H1 (cell line): Measurements from ENCODE around the gene CEP72. TPM values are rescaled to one million over a fixed set of nuclear protein-coding genes. Genes with fewer than 3 reads are reported as not detected.

ENCODE experiments used
- CTCF ChIA-PET: fragments of 300-600 bp; sonication (Branson Sonifier 250); formaldehyde crosslinking; loops from one replicate; lab custom pipeline; 2021; ENCODE audit not compliant: partially characterized antibody; lab: Charles Lee
- POLR2A ChIA-PET: fragments of 300-600 bp; sonication (Branson Sonifier 250); formaldehyde crosslinking; loops from one replicate; lab custom pipeline; 2021; ENCODE audit warnings: inconsistent platforms; ENCODE audit not compliant: partially characterized antibody; lab: Charles Lee
- DNase-seq, 2 experiments: peaks; one replicate each; pipeline versions ENCODE4 v3.0.0 to v3.0.0-alpha.2; 2010 to 2022; ENCODE audit warnings: low spot score in 2 of 2, low read depth in 1 of 2, mixed read lengths in 1 of 2
- FAIRE-seq: peaks from 2 replicates; lab custom pipeline; 2011; peaks lifted over from hg19 to GRCh38; lab: Jason Lieb, UNC
- H2AFZ ChIP-seq: 2 replicates; pipeline ENCODE4 v1.8.1; 2012; ENCODE audit warnings: low read length, inconsistent platforms
- H2AK5ac ChIP-seq: 2 replicates; pipeline ENCODE4 v1.6.1; 2013; ENCODE audit warnings: low read depth, low read length
- H2BK120ac ChIP-seq: replicated peaks from 2 replicates; pipeline ENCODE3; 2013; ENCODE audit warnings: low read depth, low read length, inconsistent platforms
- H2BK12ac ChIP-seq: 2 replicates; pipeline ENCODE4 v1.6.1; 2013; ENCODE audit warnings: low read depth, low read length
- H2BK15ac ChIP-seq: 2 replicates; pipeline ENCODE4 v1.6.1; 2013; ENCODE audit warnings: low read length
- H2BK20ac ChIP-seq: 2 replicates; pipeline ENCODE4 v1.6.1; 2013; ENCODE audit warnings: low read length
- H2BK5ac ChIP-seq: 2 replicates; pipeline ENCODE4 v1.6.1; 2013; ENCODE audit warnings: low read depth, low read length
- H3K14ac ChIP-seq: 2 replicates; pipeline ENCODE4 v1.6.1; 2013; ENCODE audit warnings: inconsistent platforms; ENCODE audit not compliant: insufficient read length
- H3K18ac ChIP-seq: 2 replicates; pipeline ENCODE4 v1.6.1; 2013; ENCODE audit warnings: low read length; ENCODE audit errors: extremely low read depth
- H3K23ac ChIP-seq: 2 replicates; pipeline ENCODE4 v1.6.1; 2013; ENCODE audit warnings: inconsistent platforms; ENCODE audit not compliant: insufficient read length
- H3K23me2 ChIP-seq: 2 replicates; pipeline ENCODE4 v1.6.1; 2013; ENCODE audit warnings: low read depth, low read length
- H3K27ac ChIP-seq: 2 replicates; pipeline ENCODE4 v1.6.1; 2011; ENCODE audit warnings: low read depth, low read length, inconsistent platforms
- H3K27me3 ChIP-seq, 4 experiments: replicated peaks in 1 of 4; 1 replicate in 1 of 4; 2 replicates in 3 of 4; pipeline versions ENCODE4 v1.6.1 to v1.8.1; 2011 to 2013; ENCODE audit warnings: low read length in 3 of 4, mild to moderate bottlenecking in 3 of 4, inconsistent platforms in 2 of 4, mixed read lengths in 2 of 4, moderate library complexity in 1 of 4; ENCODE audit not compliant: control insufficient read depth in 3 of 4, insufficient read depth in 3 of 4; ENCODE audit errors: extremely low read depth in 1 of 4
- H3K36me3 ChIP-seq, 4 experiments: 2 replicates each; pipeline versions ENCODE4 v1.6.1 to v1.8.1; 2011 to 2013; ENCODE audit warnings: mild to moderate bottlenecking in 4 of 4, low read length in 3 of 4, moderate library complexity in 2 of 4, control low read depth in 1 of 4, inconsistent platforms in 1 of 4; ENCODE audit not compliant: insufficient read depth in 4 of 4, control insufficient read depth in 2 of 4
- H3K4ac ChIP-seq: replicated peaks from 2 replicates; pipeline ENCODE3; 2013; ENCODE audit warnings: low read length, low read depth, mixed read lengths, inconsistent platforms; ENCODE audit not compliant: insufficient read length
- H3K4me1 ChIP-seq, 4 experiments: replicated peaks in 1 of 4; 1 replicate in 1 of 4; 2 replicates in 3 of 4; pipeline versions ENCODE4 v1.6.1 to v1.8.1; 2011 to 2013; ENCODE audit warnings: low read length in 3 of 4, inconsistent platforms in 2 of 4, mixed read lengths in 1 of 4; ENCODE audit not compliant: insufficient read depth in 4 of 4, control insufficient read depth in 3 of 4
- H3K4me2 ChIP-seq, 2 experiments: 2 replicates each; pipeline versions ENCODE4 v1.6.1 to v1.8.1; 2011 to 2013; ENCODE audit warnings: low read depth in 2 of 2, low read length in 2 of 2, control low read depth in 1 of 2, inconsistent platforms in 1 of 2, mild to moderate bottlenecking in 1 of 2; ENCODE audit not compliant: insufficient read depth in 1 of 2
- H3K4me3 ChIP-seq, 4 experiments: fragments of 200-600, 300-600 bp in 1 of 4; sonication (generic), shearing (Covaris generic), sonication (Bioruptor Twin) in 1 of 4; 2 replicates each; pipeline versions ENCODE4 v1.5.1 to v1.8.1; 2011 to 2016; ENCODE audit warnings: low read length in 4 of 4, low read depth in 3 of 4, control low read depth in 2 of 4, inconsistent platforms in 2 of 4, mild to moderate bottlenecking in 2 of 4, mixed read lengths in 1 of 4, moderate library complexity in 1 of 4; ENCODE audit not compliant: insufficient read depth in 2 of 4; ENCODE audit errors: extremely low read depth in 1 of 4
- H3K56ac ChIP-seq: replicated peaks from 2 replicates; pipeline ENCODE3; 2013; ENCODE audit warnings: low read depth, mild to moderate bottlenecking, mixed read lengths, low read length, inconsistent platforms; ENCODE audit not compliant: insufficient read length
- H3K79me1 ChIP-seq: 2 replicates; pipeline ENCODE4 v1.6.1; 2013; ENCODE audit warnings: low read depth, low read length, control low read depth
- H3K79me2 ChIP-seq, 2 experiments: 2 replicates each; pipeline versions ENCODE4 v1.6.1 to v1.8.1; 2012 to 2013; ENCODE audit warnings: low read length in 2 of 2, mild to moderate bottlenecking in 2 of 2, inconsistent platforms in 1 of 2; ENCODE audit not compliant: insufficient read depth in 2 of 2, control insufficient read depth in 1 of 2
- H3K9ac ChIP-seq, 4 experiments: replicated peaks in 1 of 4; 1 replicate in 1 of 4; 2 replicates in 3 of 4; pipeline versions ENCODE4 v1.6.1 to v1.8.1; 2011 to 2013; ENCODE audit warnings: low read depth in 3 of 4, low read length in 3 of 4, control low read depth in 2 of 4, mild to moderate bottlenecking in 2 of 4, moderate library complexity in 2 of 4, inconsistent platforms in 1 of 4; ENCODE audit errors: extremely low read depth in 1 of 4
- H3K9me3 ChIP-seq, 2 experiments: 2 replicates each; pipeline versions ENCODE4 v1.6.1 to v1.8.1; 2012 to 2013; ENCODE audit warnings: mild to moderate bottlenecking in 2 of 2, moderate library complexity in 2 of 2, control low read depth in 1 of 2, inconsistent platforms in 1 of 2, low read depth in 1 of 2, low read length in 1 of 2, mixed read lengths in 1 of 2; ENCODE audit not compliant: insufficient read depth in 2 of 2
- H4K20me1 ChIP-seq, 2 experiments: replicated peaks in 1 of 2; 2 replicates each; pipeline versions ENCODE3 to v1.8.1; 2011 to 2013; ENCODE audit warnings: inconsistent platforms in 2 of 2, low read length in 2 of 2, mild to moderate bottlenecking in 1 of 2; ENCODE audit not compliant: insufficient read depth in 2 of 2, control insufficient read depth in 1 of 2
- H4K5ac ChIP-seq: 2 replicates; pipeline ENCODE4 v1.6.1; 2013; ENCODE audit warnings: low read length, low read depth, mixed read lengths, inconsistent platforms; ENCODE audit not compliant: insufficient read length
- H4K8ac ChIP-seq: 2 replicates; pipeline ENCODE4 v1.8.0; 2013; ENCODE audit warnings: mild to moderate bottlenecking, moderate library complexity, low read length, inconsistent platforms; ENCODE audit not compliant: insufficient read depth; ENCODE audit errors: extremely low read depth
- H4K91ac ChIP-seq: replicated peaks from 2 replicates; pipeline ENCODE3; 2013; ENCODE audit warnings: low read length, mixed read lengths, inconsistent platforms; ENCODE audit not compliant: insufficient read length
- HDAC2 ChIP-seq, 2 experiments: fragments of 300-600 bp in 1 of 2; sonication (generic) in 1 of 2; IDR thresholded peaks; 2 replicates each; pipeline ENCODE4 v1.6.1; 2011 to 2012; ENCODE audit warnings: low read depth in 2 of 2, low read length in 2 of 2, mild to moderate bottlenecking in 2 of 2, moderate library complexity in 2 of 2, borderline replicate concordance in 1 of 2, inconsistent platforms in 1 of 2
- KDM1A ChIP-seq: fragments of 200-600, 300-600 bp; sonication (generic); IDR thresholded peaks from 2 replicates; pipeline ENCODE4 v1.7.1; 2016; ENCODE audit warnings: mild to moderate bottlenecking, low read length, borderline replicate concordance
- RFX5 ChIP-seq: IDR thresholded peaks from 2 replicates; pipeline ENCODE4 v1.6.1; 2011; ENCODE audit warnings: low read depth, low read length, improper control_type of control experiment, borderline replicate concordance
- TAF7 ChIP-seq: optimal IDR thresholded peaks from 2 replicates; pipeline ENCODE3; 2011; ENCODE audit warnings: low read depth, mild to moderate bottlenecking, inconsistent platforms, low read length, moderate library complexity, borderline replicate concordance
- WGBS, 2 experiments: shearing (Covaris generic) in 1 of 2; methylation state at CpG; one replicate each; pipeline versions ENCODE4 v1.1.6 to v1.1.7; 2013 to 2015; ENCODE audit warnings: low lambda C conversion rate in 2 of 2, mixed read lengths in 2 of 2, inconsistent platforms in 1 of 2, low coverage in 1 of 2, missing lambda C conversion rate in 1 of 2; ENCODE audit not compliant: insufficient replicate concordance in 2 of 2, insufficient coverage in 1 of 2, insufficient read length in 1 of 2; ENCODE audit errors: extremely low coverage in 1 of 2, missing lambda C conversion rate in 1 of 2; 5-methylcytosine and 5-hydroxymethylcytosine counted together
- polyA plus RNA-seq, 7 experiments: library from polyadenylated mRNA; depleted of rRNA in 3 of 7; stranded (reverse) in 5 of 7; unstranded in 2 of 7; fragments of >200 nt in 5 of 7; fragments of 200-250 nt in 2 of 7; gene quantifications; 1 replicate in 5 of 7; 2 replicates in 1 of 7; 4 replicates in 1 of 7; pipeline versions ENCODE4 v1.2.1 to v1.2.3, GENCODE V29; 2011 to 2013; ENCODE audit warnings: missing spikeins in 2 of 7, mixed read lengths in 2 of 7
- total RNA-seq: library from RNA; stranded (reverse); fragmentation: NEBNext Ultra II Directional; extraction: Animal tissue kit (Norgen Biotek cat#: 25700); gene quantifications from 2 replicates; pipeline ENCODE4 v1.2.1, GENCODE V29; 2021

Gene CEP72
- total and polyA plus RNA-seq, 2 of the 8 experiments (the other 6 are each of a cell fraction or from before 2014, with no cell fraction given): 13.1 to 19.6 TPM

- H2BK12ac ChIP-seq: no peak overlapping the region
- CTCF ChIA-PET: no interaction called here
- no peak overlapping the region for H2AFZ ChIP-seq
- no peak overlapping the region for H3K56ac ChIP-seq
- peaks cover 6% of the 10 kb centered on the region for H3K79me1 ChIP-seq
- TF ChIP-seq RFX5 (no peak), TAF7 (no peak), KDM1A (no peak), HDAC2 (IDR thresholded peaks at IDR 0.05; ENCODE audit: borderline replicate concordance in 1 of 2, low read depth in 2 of 2, low read length in 2 of 2) (no peak)
- WGBS, 2 experiments: 94% methylated on average over 37 of the region's 38 CpGs; no CpG with 5 or more reads in 1 of the 2 experiments
- POLR2A ChIA-PET: interaction anchor here (1.2 to 1.7 kb wide), 2 partner anchors 9 to 229 kb away, joined by 3 to 5 read pairs; partner anchors contain the start of genes BRD9 and TRIP13
- H3K79me2 ChIP-seq: no peaks in the 10 kb centered on the region
- DNase-seq (no peak), FAIRE-seq (no peak)
- H4K91ac ChIP-seq: no peak overlapping the region
- H2BK5ac ChIP-seq: no peak overlapping the region
- H4K20me1 ChIP-seq: peaks cover 7 to 18% of the 10 kb centered on the region in 2 experiments
- H2BK120ac ChIP-seq: no peak overlapping the region
- no peak overlapping the region for H4K5ac ChIP-seq
- H3K23ac ChIP-seq: no peak overlapping the region
- H4K8ac ChIP-seq: no peak overlapping the region
- H3K9ac ChIP-seq: no peak overlapping the region
- no peak overlapping the region for H3K4ac ChIP-seq
- H2BK15ac ChIP-seq: no peak overlapping the region
- no peaks in the 10 kb centered on the region for H3K23me2 ChIP-seq
- H3K14ac ChIP-seq: no peak overlapping the region
- H2BK20ac ChIP-seq: no peak overlapping the region
- no peaks in the 10 kb centered on the region for H3K9me3 ChIP-seq
- no peak overlapping the region for H2AK5ac ChIP-seq
- no peak overlapping the region for H3K18ac ChIP-seq
- no peak overlapping the region for H3K4me2 ChIP-seq
- no peak overlapping the region for H3K4me3 ChIP-seq
- no peak overlapping the region for H3K27ac ChIP-seq
- H3K27me3 ChIP-seq: no peaks in the 10 kb centered on the region
- H3K4me1 ChIP-seq: peaks cover 0 to 2% (median 0%) of the 10 kb centered on the region in 4 experiments; a peak in 1 of 7 replicates
- peaks cover 7 to 41% (median 14%) of the 10 kb centered on the region in 4 experiments; a peak in 7 of 8 replicates for H3K36me3 ChIP-seq
Observed at GRCh38 chr5:663436-664342, 51.5 kb downstream of the CEP72 start.
